ENCODE measurements around the gene HLA-DQB1. TPM values are rescaled to one million over a fixed set of nuclear protein-coding genes. Genes with fewer than 3 reads are reported as not detected.
"Not testable (repeated sequence)": the region's sequence is repeated elsewhere in the genome, so short reads cannot be mapped to it uniquely, and the experiment has no call there.

The HLA-DQB1 gene
- polyA plus RNA-seq, 1 donor from 2014 or later: 155 TPM

DNA sequence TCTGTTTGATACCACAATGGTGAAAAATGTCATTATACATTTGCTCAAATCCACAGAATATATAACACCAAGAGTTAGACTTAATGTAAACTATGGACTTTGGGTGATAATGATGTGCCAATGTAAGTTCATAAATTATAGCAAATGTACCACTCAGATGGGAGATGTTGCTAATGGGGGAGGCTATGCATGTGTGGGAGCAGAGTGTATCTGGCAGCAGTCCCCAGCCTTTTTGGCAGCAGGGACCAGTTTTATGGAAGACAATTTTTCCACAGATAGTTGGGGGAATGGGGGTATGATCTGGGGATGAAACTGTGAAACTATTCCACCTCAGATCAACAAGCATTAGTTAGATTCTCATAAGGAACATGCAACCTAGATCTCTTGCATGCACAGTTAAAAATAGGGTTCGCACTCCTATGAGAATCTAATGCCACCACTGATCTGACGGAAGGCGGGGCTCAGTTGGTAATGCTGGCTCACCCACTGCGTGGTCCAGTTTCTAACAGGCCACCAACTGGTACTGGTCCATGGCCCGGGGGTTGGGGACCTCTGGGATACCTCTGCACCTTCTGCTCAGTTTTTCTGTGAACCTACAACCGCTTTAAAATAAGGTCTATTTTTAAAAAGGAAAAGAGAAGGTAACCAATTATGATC lies 21.3 kb downstream of the HLA-DQB1 start:
- Mint-ChIP-seq H3K36me3 (peaks cover 15% of the 10 kb centered on the region), H3K27ac (peak overlapping the region in 2 of 3 donors; percentile 51 to 97), H3K4me3 (peak overlapping the region in 2 of 4 donors; percentile 57 to 65)

GRCh38 chr6:32643904-32644303 lies 22.6 kb downstream of the HLA-DQB1 start:
- peaks cover 49 to 57% (median 56%) of the 10 kb centered on the region in 3 donors for H3K4me1 Mint-ChIP-seq
- H3K27ac Mint-ChIP-seq: peak overlapping the region in 1 of 3 donors; percentile 97
- H3K36me3 Mint-ChIP-seq: peaks cover 20% of the 10 kb centered on the region
- peak overlapping the region in 3 of 4 donors; percentile 22 to 94 (median 47) for H3K4me3 Mint-ChIP-seq
- no peaks in the 10 kb centered on the region for H3K9me3 Mint-ChIP-seq
- no peaks in the 10 kb centered on the region for H3K27me3 Mint-ChIP-seq

More for the DNA sequence above, 21.3 kb downstream of the HLA-DQB1 start:
- no peaks in the 10 kb centered on the region for H3K27me3 Mint-ChIP-seq
- no peaks in the 10 kb centered on the region for H3K9me3 Mint-ChIP-seq
- peaks cover 42 to 50% (median 49%) of the 10 kb centered on the region in 3 donors for H3K4me1 Mint-ChIP-seq

GRCh38 chr6:32642720-32643106 lies 23.7 kb downstream of the HLA-DQB1 start:
- peak overlapping the region; percentile 72 to 97 (median 85) for H3K27ac Mint-ChIP-seq
- peak overlapping the region; percentile 94 to 100 (median 96) for H3K4me3 Mint-ChIP-seq
- H3K36me3 Mint-ChIP-seq: peaks cover 24% of the 10 kb centered on the region
- no peaks in the 10 kb centered on the region for H3K27me3 Mint-ChIP-seq
- H3K4me1 Mint-ChIP-seq: peaks cover 47 to 54% (median 50%) of the 10 kb centered on the region in 3 donors
- H3K9me3 Mint-ChIP-seq: no peaks in the 10 kb centered on the region

DNA sequence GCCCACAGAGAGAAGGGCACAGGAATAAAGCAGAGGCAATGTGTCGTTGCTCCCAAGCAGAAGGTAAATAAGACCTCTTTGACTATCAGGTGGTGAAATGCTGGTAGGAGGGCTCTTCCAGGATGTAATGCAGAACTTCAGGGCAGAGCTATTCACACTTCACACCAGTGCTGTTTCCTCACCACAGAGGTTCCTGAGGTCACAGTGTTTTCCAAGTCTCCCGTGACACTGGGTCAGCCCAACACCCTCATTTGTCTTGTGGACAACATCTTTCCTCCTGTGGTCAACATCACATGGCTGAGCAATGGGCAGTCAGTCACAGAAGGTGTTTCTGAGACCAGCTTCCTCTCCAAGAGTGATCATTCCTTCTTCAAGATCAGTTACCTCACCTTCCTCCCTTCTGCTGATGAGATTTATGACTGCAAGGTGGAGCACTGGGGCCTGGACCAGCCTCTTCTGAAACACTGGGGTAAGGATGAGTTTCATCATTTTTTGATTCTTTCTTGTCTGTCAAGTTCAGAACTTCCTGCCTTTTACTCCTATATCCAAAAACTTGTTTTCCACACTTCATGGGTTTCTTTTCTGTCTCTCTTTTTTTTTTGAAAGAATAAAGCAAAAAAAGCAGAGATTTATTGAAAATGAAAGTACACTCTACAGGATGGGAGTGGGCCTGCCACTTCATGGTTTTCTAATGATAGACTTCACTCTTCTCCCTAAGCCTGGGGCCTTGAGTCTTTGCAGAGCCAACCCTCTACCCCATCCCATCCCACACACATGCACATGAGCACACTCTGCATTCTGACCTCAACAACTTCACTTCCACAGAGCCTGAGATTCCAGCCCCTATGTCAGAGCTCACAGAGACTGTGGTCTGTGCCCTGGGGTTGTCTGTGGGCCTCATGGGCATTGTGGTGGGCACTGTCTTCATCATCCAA lies 24.4 kb downstream of the HLA-DQB1 start:
- Mint-ChIP-seq H3K36me3 (peaks cover 24% of the 10 kb centered on the region), H3K4me1 (peaks cover 49 to 54% (median 49%) of the 10 kb centered on the region in 3 donors), H3K4me3 (peak overlapping the region; percentile 94 to 100 (median 96)), H3K27ac (peak overlapping the region; percentile 85 to 99 (median 97))
- not testable (repeated sequence) for H3K27me3 Mint-ChIP-seq, H3K9me3 Mint-ChIP-seq

DNA sequence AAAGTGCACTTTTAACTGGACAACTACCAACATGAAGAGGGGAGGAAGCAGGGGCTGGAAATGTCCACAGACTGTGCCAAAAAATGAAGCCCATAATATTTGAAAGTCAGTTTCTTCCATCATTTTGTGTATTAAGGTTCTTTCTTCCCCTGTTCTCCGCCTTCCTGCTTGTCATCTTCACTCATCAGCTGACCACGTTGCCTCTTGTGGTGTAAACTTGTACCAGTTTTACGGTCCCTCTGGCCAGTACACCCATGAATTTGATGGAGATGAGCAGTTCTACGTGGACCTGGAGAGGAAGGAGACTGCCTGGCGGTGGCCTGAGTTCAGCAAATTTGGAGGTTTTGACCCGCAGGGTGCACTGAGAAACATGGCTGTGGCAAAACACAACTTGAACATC lies 25.3 kb downstream of the HLA-DQB1 start:
- Mint-ChIP-seq H3K9me3 (no peaks in the 10 kb centered on the region), H3K4me3 (peak overlapping the region; percentile 94 to 100 (median 96)), H3K36me3 (peaks cover 24% of the 10 kb centered on the region), H3K4me1 (peaks cover 51 to 58% (median 52%) of the 10 kb centered on the region in 3 donors), H3K27ac (peak overlapping the region; percentile 74 to 99 (median 97)), H3K27me3 (no peaks in the 10 kb centered on the region)

DNA sequence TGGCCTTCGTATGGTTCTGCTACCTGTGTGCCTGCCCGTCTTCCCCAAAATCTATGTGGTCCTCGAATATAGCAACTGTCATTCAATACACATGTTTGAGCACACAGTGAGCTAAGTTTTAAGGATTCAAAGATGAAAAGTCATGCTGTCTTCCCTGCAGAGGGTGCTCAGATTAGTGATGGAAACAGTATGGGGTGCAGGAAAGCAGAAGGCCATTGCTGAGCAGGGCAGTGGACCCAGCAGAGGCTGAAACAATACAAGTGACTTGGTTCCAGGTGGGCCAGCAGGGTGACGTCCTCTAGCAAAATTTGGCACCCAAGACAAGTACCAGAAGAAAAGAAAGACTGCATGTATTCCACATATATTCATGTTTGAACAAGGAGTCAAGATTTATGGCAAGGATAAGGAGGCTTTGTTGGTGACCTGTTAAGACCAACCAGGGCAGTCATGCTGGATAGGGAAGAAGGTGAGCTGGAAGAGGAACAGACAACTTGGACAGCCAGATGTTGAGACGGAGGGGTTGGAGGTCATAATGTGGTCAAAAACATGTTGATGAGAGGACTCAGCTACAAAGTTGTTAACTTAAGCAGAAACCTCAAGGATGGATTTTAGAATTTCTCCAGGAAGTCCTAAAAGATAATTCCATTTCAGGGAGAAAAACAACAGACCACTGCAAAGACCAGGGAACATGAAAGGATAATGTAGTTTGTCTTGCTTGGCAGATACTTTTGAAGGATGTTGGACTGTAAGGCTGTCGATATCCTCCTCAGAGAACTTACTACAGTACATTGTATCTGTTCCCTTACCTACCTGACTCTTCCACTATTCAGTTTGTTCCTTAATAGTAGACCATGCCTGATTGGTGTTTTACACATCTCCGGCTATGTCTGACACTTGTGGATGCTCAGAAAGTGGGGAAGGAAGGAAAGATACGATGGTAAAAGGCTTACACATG lies 26.7 kb downstream of the HLA-DQB1 start:
- H3K27me3 Mint-ChIP-seq: no peaks in the 10 kb centered on the region
- H3K9me3 Mint-ChIP-seq: no peaks in the 10 kb centered on the region
- peaks cover 58 to 64% (median 60%) of the 10 kb centered on the region in 3 donors for H3K4me1 Mint-ChIP-seq
- H3K36me3 Mint-ChIP-seq: peaks cover 21% of the 10 kb centered on the region
- peak overlapping the region; percentile 97 to 100 (median 99) for H3K27ac Mint-ChIP-seq
- peak overlapping the region; percentile 94 to 100 (median 96) for H3K4me3 Mint-ChIP-seq

DNA sequence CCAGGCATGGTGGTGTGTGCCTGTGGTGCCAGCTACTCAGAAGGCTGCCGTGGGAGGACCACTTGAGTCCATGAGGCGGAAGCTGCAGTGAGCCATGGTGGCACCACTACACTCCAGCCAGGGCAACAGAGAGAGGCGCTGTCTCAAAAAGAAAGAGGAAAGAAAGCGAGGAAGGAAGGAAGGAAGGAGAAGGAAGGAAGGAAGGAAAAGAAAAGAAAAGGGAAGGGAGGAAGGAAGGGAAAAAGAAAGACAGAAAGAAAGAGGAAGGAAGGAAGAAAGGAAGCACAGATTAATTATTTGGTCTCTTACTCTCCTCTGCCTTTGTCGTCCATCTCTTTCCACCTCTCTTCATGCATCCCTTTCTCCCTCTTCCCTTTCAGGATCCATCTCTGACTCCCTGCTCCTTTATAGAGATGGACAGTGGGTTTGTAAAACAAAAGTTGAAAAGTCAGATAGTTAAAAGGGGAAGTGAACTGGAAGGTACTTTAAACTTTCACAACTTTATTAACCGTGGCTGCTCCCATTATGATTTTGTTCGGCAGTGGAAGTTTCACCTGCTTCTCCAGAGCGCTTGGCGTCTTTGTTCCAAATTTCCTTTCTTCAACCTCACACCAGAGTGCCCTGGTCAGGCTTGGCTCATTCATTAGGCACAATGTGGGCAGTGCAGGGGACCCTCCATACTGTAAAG lies 27.8 kb downstream of the HLA-DQB1 start:
- H3K4me1 Mint-ChIP-seq: peaks cover 60 to 68% (median 63%) of the 10 kb centered on the region in 3 donors
- H3K4me3 Mint-ChIP-seq: peak overlapping the region; percentile 94 to 100 (median 96)
- peaks cover 21% of the 10 kb centered on the region for H3K36me3 Mint-ChIP-seq

DNA sequence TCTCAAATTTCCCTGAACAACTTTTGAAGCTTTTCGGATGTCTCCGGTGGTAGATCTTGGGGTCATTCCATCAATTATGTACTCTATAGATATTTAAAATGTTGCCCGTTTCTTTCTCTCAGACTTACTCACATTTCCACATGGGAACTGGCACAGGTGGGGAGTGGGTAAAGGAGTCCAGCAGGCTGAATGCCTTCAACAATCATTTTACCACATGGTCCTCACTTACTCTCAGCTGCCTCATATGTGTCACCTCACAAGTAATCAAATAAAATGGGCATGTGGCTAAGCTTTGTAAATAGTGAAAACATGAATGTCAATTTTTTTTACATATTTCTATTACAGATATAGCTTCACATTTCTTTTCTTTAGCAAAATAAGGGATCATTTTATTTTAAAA lies 28.6 kb downstream of the HLA-DQB1 start:
- no peaks in the 10 kb centered on the region for H3K27me3 Mint-ChIP-seq
- H3K9me3 Mint-ChIP-seq: no peaks in the 10 kb centered on the region
- peaks cover 15% of the 10 kb centered on the region for H3K36me3 Mint-ChIP-seq
- peaks cover 56 to 64% (median 57%) of the 10 kb centered on the region in 3 donors for H3K4me1 Mint-ChIP-seq
- peak overlapping the region; percentile 97 to 100 (median 99) for H3K27ac Mint-ChIP-seq
- H3K4me3 Mint-ChIP-seq: peak overlapping the region; percentile 94 to 100 (median 98)

More for the DNA sequence above, 27.8 kb downstream of the HLA-DQB1 start:
- Mint-ChIP-seq H3K9me3 (no peaks in the 10 kb centered on the region), H3K27me3 (no peaks in the 10 kb centered on the region), H3K27ac (peak overlapping the region; percentile 97 to 100 (median 99))

GRCh38 chr6:32637219-32637880 lies 29.1 kb downstream of the HLA-DQB1 start, which contains the start of gene HLA-DQA1:
TSS of gene HLA-DQA1 (plus strand) at chr6:32637406. CDS start at chr6:32637459, 53 bp downstream.
- peak within 1 kb of the TSS; percentile 97 to 100 (median 99) for H3K27ac Mint-ChIP-seq
- H3K4me1 Mint-ChIP-seq: peaks cover 54 to 64% (median 57%) of the 10 kb centered on the region in 3 donors
- H3K4me3 Mint-ChIP-seq: peak within 1 kb of the TSS; percentile 94 to 100 (median 98)
- H3K27me3 Mint-ChIP-seq: no peaks in the 10 kb centered on the region
- H3K36me3 Mint-ChIP-seq: peaks cover 14% of the 10 kb centered on the region
- H3K9me3 Mint-ChIP-seq: no peaks in the 10 kb centered on the region

DNA sequence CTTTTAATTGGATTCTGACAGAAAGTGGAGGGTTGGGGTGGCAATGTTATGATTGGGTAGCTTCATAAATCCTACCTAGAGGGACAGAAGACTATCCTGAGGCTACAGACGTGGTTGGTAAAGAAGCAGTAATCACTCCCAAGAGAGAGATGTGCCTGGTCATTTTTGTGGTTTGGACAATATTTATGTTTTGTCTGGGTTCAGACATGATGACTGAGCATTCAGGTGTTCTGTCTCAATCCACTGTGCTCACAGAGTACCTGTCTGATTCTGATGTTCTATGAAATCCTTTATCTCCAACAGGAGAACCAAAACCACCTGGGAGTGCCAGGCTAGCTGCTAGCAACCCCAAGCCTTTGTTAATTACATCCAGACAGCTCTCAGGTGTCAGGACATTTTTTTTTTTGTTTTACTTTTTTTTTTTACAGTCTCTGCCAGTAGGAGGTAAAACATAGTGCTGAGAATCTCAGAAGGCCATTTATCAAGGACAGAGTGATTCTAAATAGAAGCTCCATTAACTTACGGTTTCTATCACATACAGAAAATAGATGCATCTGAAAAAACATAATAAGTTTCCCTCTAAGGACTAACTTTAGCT lies 30.8 kb downstream of the HLA-DQB1 start:
- Mint-ChIP-seq H3K4me1 (peaks cover 38 to 53% (median 50%) of the 10 kb centered on the region in 3 donors), H3K9me3 (peaks cover 0 to 2% (median 0%) of the 10 kb centered on the region in 3 donors), H3K36me3 (peaks cover 12% of the 10 kb centered on the region), H3K27ac (peak overlapping the region; percentile 97 to 100 (median 99)), H3K4me3 (peak overlapping the region; percentile 87 to 100 (median 96)), H3K27me3 (no peaks in the 10 kb centered on the region)

- H3K4me3 Mint-ChIP-seq: peak overlapping the region in 2 of 4 donors; percentile 88 to 92
- not testable (repeated sequence) for H3K9me3 Mint-ChIP-seq, H3K36me3 Mint-ChIP-seq, H3K27me3 Mint-ChIP-seq
- peak overlapping the region in 2 of 3 donors; percentile 86 to 97 for H3K27ac Mint-ChIP-seq
- H3K4me1 Mint-ChIP-seq: peaks cover 55 to 64% (median 60%) of the 10 kb centered on the region in 3 donors
These were observed 36.7 kb downstream of the HLA-DQB1 start for GRCh38 chr6:32629793-32630192.

DNA sequence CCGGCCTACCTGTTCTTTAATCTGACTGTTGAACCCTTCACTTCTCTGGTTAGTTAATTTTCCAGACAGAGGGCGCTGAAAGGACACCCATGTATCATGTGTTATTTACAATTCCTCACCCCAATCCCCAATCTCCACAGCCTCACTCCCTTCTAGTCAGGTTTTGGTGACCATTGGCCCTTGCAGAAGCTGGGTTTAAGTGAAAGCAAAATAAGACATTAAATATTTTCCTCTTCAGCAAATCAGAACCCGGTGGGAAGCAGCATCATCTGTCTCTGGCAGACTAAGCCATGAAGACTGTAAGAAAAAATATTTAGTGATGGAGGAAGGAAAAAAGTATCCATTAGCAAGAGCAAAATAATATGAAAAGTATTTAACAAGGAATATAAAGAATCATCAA lies 38.6 kb downstream of the HLA-DQB1 start:
- Mint-ChIP-seq H3K36me3 (peaks cover 3% of the 10 kb centered on the region), H3K4me3 (peak overlapping the region; percentile 86 to 94 (median 88)), H3K27me3 (no peaks in the 10 kb centered on the region), H3K4me1 (peaks cover 55 to 62% (median 62%) of the 10 kb centered on the region in 3 donors), H3K27ac (peak overlapping the region; percentile 94 to 99 (median 97)), H3K9me3 (peaks cover 0 to 6% (median 0%) of the 10 kb centered on the region in 3 donors)
